ENCODE data around the gene C1orf115.

The C1orf115 gene

DNA sequence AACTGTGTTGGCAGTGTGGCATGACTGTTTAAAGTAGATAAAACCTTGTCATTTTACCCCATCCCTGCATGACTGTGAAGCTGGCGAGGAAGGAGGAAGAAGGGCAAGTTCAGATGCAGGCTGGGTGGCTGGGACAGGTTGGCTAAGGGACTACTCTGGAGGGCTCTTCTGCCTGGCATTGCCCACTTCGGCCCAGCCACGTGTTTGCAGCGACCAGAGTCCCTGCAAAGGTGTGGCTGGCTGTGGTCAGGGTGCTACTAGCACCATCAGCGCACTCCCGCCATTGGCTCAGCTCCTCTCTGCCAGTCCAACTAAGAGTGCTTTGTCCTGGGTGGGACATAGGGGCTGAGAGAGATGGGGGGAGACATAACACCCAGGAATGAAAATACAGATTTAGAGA, 7.2 kb downstream of the C1orf115 start:
- Histone ChIP-seq H3K4me3 (replicated peaks; ENCODE audit: insufficient read depth, low read length) (no peak overlapping the region), H3K27me3 (ENCODE audit: insufficient read depth, poor library complexity, severe bottlenecking) (peaks cover 7% of the 10 kb centered on the region), H3K27ac (replicated peaks) (no peak overlapping the region)
- TF ChIP-seq GABPA (IDR thresholded peaks at IDR 0.05; ENCODE audit: low read depth): no peak
- no peak for TF ChIP-seq POLR2AphosphoS5 (IDR thresholded peaks at IDR 0.05; ENCODE audit: low read depth)
- no peak for TF ChIP-seq REST (IDR thresholded peaks at IDR 0.05; ENCODE audit: insufficient replicate concordance, low read depth)
- TF ChIP-seq, protein P1, sequence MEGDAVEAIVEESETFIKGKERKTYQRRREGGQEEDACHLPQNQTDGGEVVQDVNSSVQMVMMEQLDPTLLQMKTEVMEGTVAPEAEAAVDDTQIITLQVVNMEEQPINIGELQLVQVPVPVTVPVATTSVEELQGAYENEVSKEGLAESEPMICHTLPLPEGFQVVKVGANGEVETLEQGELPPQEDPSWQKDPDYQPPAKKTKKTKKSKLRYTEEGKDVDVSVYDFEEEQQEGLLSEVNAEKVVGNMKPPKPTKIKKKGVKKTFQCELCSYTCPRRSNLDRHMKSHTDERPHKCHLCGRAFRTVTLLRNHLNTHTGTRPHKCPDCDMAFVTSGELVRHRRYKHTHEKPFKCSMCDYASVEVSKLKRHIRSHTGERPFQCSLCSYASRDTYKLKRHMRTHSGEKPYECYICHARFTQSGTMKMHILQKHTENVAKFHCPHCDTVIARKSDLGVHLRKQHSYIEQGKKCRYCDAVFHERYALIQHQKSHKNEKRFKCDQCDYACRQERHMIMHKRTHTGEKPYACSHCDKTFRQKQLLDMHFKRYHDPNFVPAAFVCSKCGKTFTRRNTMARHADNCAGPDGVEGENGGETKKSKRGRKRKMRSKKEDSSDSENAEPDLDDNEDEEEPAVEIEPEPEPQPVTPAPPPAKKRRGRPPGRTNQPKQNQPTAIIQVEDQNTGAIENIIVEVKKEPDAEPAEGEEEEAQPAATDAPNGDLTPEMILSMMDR (IDR thresholded peaks at IDR 0.05; ENCODE audit: insufficient read depth, low read length): no peak
- no peak for TF ChIP-seq SPI1 (IDR thresholded peaks at IDR 0.05; ENCODE audit: borderline replicate concordance, low read depth)
- no peak for DNase-seq (ENCODE audit: low read depth in 1 of 2, low spot score in 1 of 2)

- no peak overlapping the region for H3K4me3 ChIP-seq (replicated peaks; ENCODE audit: insufficient read depth, low read length)
- no peak overlapping the region for H3K27ac ChIP-seq (replicated peaks)
- DNase-seq (ENCODE audit: low read depth in 1 of 2, low spot score in 1 of 2): no peak
- TF ChIP-seq, protein P1 (IDR thresholded peaks at IDR 0.05; ENCODE audit: insufficient read depth, low read length): no peak
- no peak for TF ChIP-seq SPI1 (IDR thresholded peaks at IDR 0.05; ENCODE audit: borderline replicate concordance, low read depth)
- no peak for TF ChIP-seq POLR2AphosphoS5 (IDR thresholded peaks at IDR 0.05; ENCODE audit: low read depth)
- H3K27me3 ChIP-seq (ENCODE audit: insufficient read depth, poor library complexity, severe bottlenecking): peaks cover 7% of the 10 kb centered on the region
Measured at GRCh38 chr1:220698607-220699016, 8.4 kb downstream of the C1orf115 start.

DNA sequence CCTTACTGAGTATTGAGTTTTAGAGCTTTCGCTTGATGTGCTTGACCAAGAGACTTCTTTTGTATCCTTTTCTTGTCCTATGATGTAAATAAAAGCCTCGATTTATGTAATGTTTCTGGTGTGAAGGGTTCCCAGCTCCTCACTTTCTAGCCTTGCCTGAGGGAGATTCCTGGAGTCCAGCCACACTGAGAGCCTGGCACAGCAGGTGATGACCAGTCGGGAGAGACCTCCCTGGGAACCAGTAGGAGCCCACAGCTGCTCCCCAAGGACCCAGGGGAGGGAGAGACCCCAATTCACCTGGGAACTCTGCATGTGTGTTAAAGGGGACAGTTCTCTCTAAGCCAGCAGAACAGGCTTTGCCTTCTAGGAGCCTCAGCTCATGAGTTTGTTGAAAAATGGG, 8.9 kb downstream of the C1orf115 start:
- no peak for DNase-seq (ENCODE audit: low read depth in 1 of 2, low spot score in 1 of 2)
- Histone ChIP-seq H3K4me3 (replicated peaks; ENCODE audit: insufficient read depth, low read length) (no peak overlapping the region), H3K27me3 (ENCODE audit: insufficient read depth, poor library complexity, severe bottlenecking) (peaks cover 7% of the 10 kb centered on the region), H3K27ac (replicated peaks) (no peak overlapping the region)
- TF ChIP-seq REST (IDR thresholded peaks at IDR 0.05; ENCODE audit: insufficient replicate concordance, low read depth) (no peak), SPI1 (IDR thresholded peaks at IDR 0.05; ENCODE audit: borderline replicate concordance, low read depth) (no peak), GABPA (IDR thresholded peaks at IDR 0.05; ENCODE audit: low read depth) (no peak), POLR2AphosphoS5 (IDR thresholded peaks at IDR 0.05; ENCODE audit: low read depth) (no peak)
- TF ChIP-seq, protein P1 (IDR thresholded peaks at IDR 0.05; ENCODE audit: insufficient read depth, low read length): no peak

GRCh38 chr1:220700556-220701179, 10.5 kb downstream of the C1orf115 start:
- H3K27me3 ChIP-seq (ENCODE audit: insufficient read depth, poor library complexity, severe bottlenecking): peaks cover 7% of the 10 kb centered on the region
- no peak for DNase-seq (ENCODE audit: low read depth in 1 of 2, low spot score in 1 of 2)
- no peak overlapping the region for H3K27ac ChIP-seq (replicated peaks)
- TF ChIP-seq, protein P1 (IDR thresholded peaks at IDR 0.05; ENCODE audit: insufficient read depth, low read length): no peak
- H3K4me3 ChIP-seq (replicated peaks; ENCODE audit: insufficient read depth, low read length): no peak overlapping the region
